SK-N-SH (cell line): ENCODE measurements around the gene CDC6. TPM values are rescaled to one million over a fixed set of nuclear protein-coding genes. Genes with fewer than 3 reads are reported as not detected.

Experiments
- CTCF ChIA-PET: fragments of 300-600, 350-600 bp; formaldehyde crosslinking; extraction: SDS; loops from one replicate; lab custom pipeline; 2021; lab: Yijun Ruan, JAX
- POLR2A ChIA-PET: fragments of 350-600 bp; sonication (Branson Sonifier 250); formaldehyde crosslinking; extraction: SDS; loops from one replicate; lab custom pipeline; 2020; ENCODE audit warnings: antibody characterized with exemption, inconsistent platforms; lab: Yijun Ruan, JAX
- DNase-seq: peaks from one replicate; pipeline ENCODE4 v3.0.0; 2012
- H2AFZ ChIP-seq: fragments of 200-600 bp; sonication (generic); 2 replicates; pipeline ENCODE4 v1.8.1; 2016; ENCODE audit warnings: antibody characterized with exemption, mild to moderate bottlenecking, low read depth
- H3F3A ChIP-seq: fragments of 200-600 bp; sonication (generic); replicated peaks from 2 replicates; pipeline ENCODE3; 2016; ENCODE audit warnings: antibody characterized with exemption, mild to moderate bottlenecking; ENCODE audit not compliant: insufficient read depth
- H3K27ac ChIP-seq, 2 experiments: fragments of 200-500 bp in 1 of 2; fragments of 200-600 bp in 1 of 2; sonication (Bioruptor generic) in 1 of 2; sonication (generic), shearing (Covaris generic) in 1 of 2; 2 replicates each; pipeline versions ENCODE4 v1.5.1 to v1.6.1; 2014 to 2016; ENCODE audit warnings: low read depth in 2 of 2, inconsistent platforms in 1 of 2, low read length in 1 of 2, mild to moderate bottlenecking in 1 of 2, mixed read lengths in 1 of 2
- H3K27me3 ChIP-seq: fragments of 200-600 bp; sonication (generic), shearing (Covaris generic); 2 replicates; pipeline ENCODE4 v1.6.1; 2016; ENCODE audit warnings: mixed run types; ENCODE audit not compliant: insufficient read depth
- H3K36me3 ChIP-seq, 2 experiments: fragments of 200-500 bp in 1 of 2; fragments of 200-600 bp in 1 of 2; sonication (Bioruptor generic) in 1 of 2; sonication (generic) in 1 of 2; replicated peaks in 1 of 2; 2 replicates each; pipeline versions ENCODE3 to v1.5.1; 2014 to 2016; ENCODE audit warnings: low read length in 1 of 2, mild to moderate bottlenecking in 1 of 2; ENCODE audit not compliant: insufficient read depth in 2 of 2, control insufficient read depth in 1 of 2
- H3K4me1 ChIP-seq, 2 experiments: fragments of 200-500 bp in 1 of 2; fragments of 200-600 bp in 1 of 2; sonication (Bioruptor generic) in 1 of 2; sonication (generic), shearing (Covaris generic) in 1 of 2; 2 replicates each; pipeline versions ENCODE4 v1.5.1 to v1.6.1; 2014 to 2016; ENCODE audit warnings: low read depth in 1 of 2, low read length in 1 of 2, mixed run types in 1 of 2; ENCODE audit not compliant: insufficient read depth in 2 of 2, control insufficient read depth in 1 of 2
- H3K4me2 ChIP-seq: fragments of 200-600 bp; sonication (generic), shearing (Covaris generic); 2 replicates; pipeline ENCODE4 v1.6.1; 2017; ENCODE audit warnings: mixed run types
- H3K4me3 ChIP-seq, 2 experiments: fragments of 200-500 bp in 1 of 2; fragments of 200-600 bp in 1 of 2; sonication (Bioruptor generic) in 1 of 2; sonication (generic), shearing (Covaris generic) in 1 of 2; 2 replicates each; pipeline versions ENCODE4 v1.5.1 to v1.8.1; 2014 to 2016; ENCODE audit warnings: low read depth in 2 of 2, inconsistent platforms in 1 of 2, low read length in 1 of 2, mild to moderate bottlenecking in 1 of 2, mixed read lengths in 1 of 2, moderate library complexity in 1 of 2
- H3K79me2 ChIP-seq: fragments of 200-600 bp; sonication (generic); 2 replicates; pipeline ENCODE4 v1.8.1; 2017; ENCODE audit warnings: mild to moderate bottlenecking; ENCODE audit not compliant: insufficient read depth
- H3K9ac ChIP-seq: fragments of 200-600 bp; sonication (generic); 2 replicates; pipeline ENCODE4 v1.6.1; 2017; ENCODE audit warnings: mixed run types
- H3K9me2 ChIP-seq: fragments of 200-600 bp; sonication (generic); 2 replicates; pipeline ENCODE4 v1.6.1; 2017; ENCODE audit warnings: mixed run types
- H3K9me3 ChIP-seq: fragments of 200-600 bp; sonication (generic); 2 replicates; pipeline ENCODE4 v1.6.1; 2017; ENCODE audit warnings: mixed run types, mild to moderate bottlenecking, moderate library complexity
- H4K20me1 ChIP-seq: fragments of 200-600 bp; sonication (generic); 2 replicates; pipeline ENCODE4 v1.6.1; 2017; ENCODE audit warnings: mild to moderate bottlenecking, mixed run types; ENCODE audit not compliant: insufficient read depth
- CHD2 ChIP-seq: fragments of 150-350 bp; IDR thresholded peaks from 2 replicates; pipeline ENCODE4 v1.6.1; 2018; ENCODE audit warnings: low read length; ENCODE audit not compliant: partially characterized antibody
- ELF1 ChIP-seq: IDR thresholded peaks from 2 replicates; pipeline ENCODE4 v1.4.0; 2012
- EZH2phosphoT487 ChIP-seq: fragments of 200-600 bp; sonication (generic); IDR thresholded peaks from 2 replicates; pipeline ENCODE4 v1.6.1; 2017; ENCODE audit warnings: low read depth, mixed run types, mild to moderate bottlenecking, antibody characterized with exemption, moderate library complexity, borderline replicate concordance
- FOSL2 ChIP-seq: IDR thresholded peaks from 2 replicates; pipeline ENCODE4 v1.4.0; 2012; ENCODE audit warnings: low read depth, mild to moderate bottlenecking, moderate library complexity, borderline replicate concordance
- FOXM1 ChIP-seq: IDR thresholded peaks from 2 replicates; pipeline ENCODE4 v1.4.0; 2012; ENCODE audit warnings: low read depth, mild to moderate bottlenecking
- JUND ChIP-seq: IDR thresholded peaks from 2 replicates; pipeline ENCODE4 v1.4.0; 2012
- MXI1 ChIP-seq: IDR thresholded peaks from 2 replicates; pipeline ENCODE4 v1.6.1; 2012; ENCODE audit warnings: mild to moderate bottlenecking, low read depth, low read length, improper control_type of control experiment
- NRF1 ChIP-seq: IDR thresholded peaks from 2 replicates; pipeline ENCODE4 v1.6.1; 2012; ENCODE audit warnings: low read depth, mild to moderate bottlenecking, low read length
- POLR2AphosphoS5 ChIP-seq: IDR thresholded peaks from 2 replicates; pipeline ENCODE4 v1.6.1; 2012; ENCODE audit warnings: low read depth, low read length
- RCOR1 ChIP-seq: fragments of 150-350 bp; IDR thresholded peaks from 2 replicates; pipeline ENCODE4 v1.6.1; 2017; ENCODE audit warnings: antibody characterized with exemption, low read length
- RFX5 ChIP-seq: IDR thresholded peaks from 2 replicates; pipeline ENCODE4 v1.6.1; 2012; ENCODE audit warnings: mild to moderate bottlenecking, improper control_type of control experiment, low read length
- TCF12 ChIP-seq: IDR thresholded peaks from 2 replicates; pipeline ENCODE4 v1.4.0; 2012
- TEAD4 ChIP-seq: IDR thresholded peaks from 2 replicates; pipeline ENCODE4 v1.4.0; 2012; ENCODE audit warnings: mild to moderate bottlenecking, borderline replicate concordance; ENCODE audit not compliant: insufficient read depth
- whole genome bisulfite sequencing: methylation state at CpG from one replicate; pipeline ENCODE4 v1.1.6; 2017; ENCODE audit warnings: low lambda C conversion rate; 5-methylcytosine and 5-hydroxymethylcytosine counted together
- polyA plus RNA-seq, 3 experiments: library from polyadenylated mRNA; depleted of rRNA; stranded (reverse); fragments of >200 nt; gene quantifications; 2 replicates each; pipeline ENCODE4 v1.2.3, GENCODE V29; 2012
- TF ChIP-seq, protein P1 (sequence below): fragments of 150-350 bp; IDR thresholded peaks from 2 replicates; pipeline ENCODE4 v1.6.1; 2016; ENCODE audit warnings: mild to moderate bottlenecking, low read depth, low read length
- TF ChIP-seq, protein P2 (sequence below): IDR thresholded peaks from 2 replicates; pipeline ENCODE4 v1.4.0; 2012; ENCODE audit warnings: low read depth
- TF ChIP-seq, protein P3 (sequence below): fragments of 150-350 bp; IDR thresholded peaks from 2 replicates; pipeline ENCODE4 v1.6.1; 2017; ENCODE audit warnings: antibody characterized with exemption, low read length, low read depth, borderline replicate concordance

The CDC6 gene
- polyA plus RNA-seq, 1 of the 3 experiments (the other 2 are of a cell fraction), result 12.7 TPM

DNA sequence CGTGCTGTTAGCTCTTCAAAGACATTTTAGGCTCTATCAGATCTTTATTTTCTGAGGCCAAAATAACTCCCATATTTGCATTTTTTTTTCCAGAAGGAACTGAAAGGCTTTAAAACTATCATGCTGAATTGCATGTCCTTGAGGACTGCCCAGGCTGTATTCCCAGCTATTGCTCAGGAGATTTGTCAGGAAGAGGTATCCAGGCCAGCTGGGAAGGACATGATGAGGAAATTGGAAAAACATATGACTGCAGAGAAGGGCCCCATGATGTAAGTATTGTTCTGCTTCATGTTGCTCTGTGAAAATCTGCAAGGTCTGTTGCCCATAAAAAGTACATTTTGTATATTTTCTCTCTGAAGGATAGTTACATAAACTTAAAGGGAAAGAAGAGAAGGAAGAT is 5.7 kb downstream of the CDC6 start:
- no peaks in the 10 kb centered on the region for H3K9me3 ChIP-seq
- CTCF ChIA-PET, result interaction anchor here (0.7 to 36.0 kb wide), 6 partner anchors 10 to 181 kb away, joined by 3 to 1706 read pairs (median 13); partner anchors contain the start of gene GJD3
- POLR2A ChIA-PET, result interaction anchor here (0.7 kb wide), 1 partner anchor 12 kb away, joined by 3 read pairs; no protein-coding TSS in a partner anchor
- H3K27me3 ChIP-seq, result no peaks in the 10 kb centered on the region
- H3F3A ChIP-seq, result peaks cover 10% of the 10 kb centered on the region
- H3K4me3 ChIP-seq, result no peak overlapping the region
- H3K27ac ChIP-seq, result no peak overlapping the region
- WGBS, result 93% methylated on average over 1 of the region's 1 CpG
- no peak overlapping the region for H3K9ac ChIP-seq
- no peak for DNase-seq
- no peaks in the 10 kb centered on the region for H3K9me2 ChIP-seq
- H3K4me1 ChIP-seq, result peaks cover 2 to 5% of the 10 kb centered on the region in 2 experiments; a peak in 2 of 4 replicates
- no peaks in the 10 kb centered on the region for H4K20me1 ChIP-seq
- no peak overlapping the region for H2AFZ ChIP-seq
- TF ChIP-seq POLR2AphosphoS5, result no peak
- TF ChIP-seq FOSL2, result no peak
- no peak for TF ChIP-seq TCF12
- no peak for TF ChIP-seq TEAD4
- TF ChIP-seq, protein P1, sequence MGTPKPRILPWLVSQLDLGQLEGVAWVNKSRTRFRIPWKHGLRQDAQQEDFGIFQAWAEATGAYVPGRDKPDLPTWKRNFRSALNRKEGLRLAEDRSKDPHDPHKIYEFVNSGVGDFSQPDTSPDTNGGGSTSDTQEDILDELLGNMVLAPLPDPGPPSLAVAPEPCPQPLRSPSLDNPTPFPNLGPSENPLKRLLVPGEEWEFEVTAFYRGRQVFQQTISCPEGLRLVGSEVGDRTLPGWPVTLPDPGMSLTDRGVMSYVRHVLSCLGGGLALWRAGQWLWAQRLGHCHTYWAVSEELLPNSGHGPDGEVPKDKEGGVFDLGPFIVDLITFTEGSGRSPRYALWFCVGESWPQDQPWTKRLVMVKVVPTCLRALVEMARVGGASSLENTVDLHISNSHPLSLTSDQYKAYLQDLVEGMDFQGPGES, result no peak
- TF ChIP-seq MXI1, result no peak
- TF ChIP-seq, protein P2, sequence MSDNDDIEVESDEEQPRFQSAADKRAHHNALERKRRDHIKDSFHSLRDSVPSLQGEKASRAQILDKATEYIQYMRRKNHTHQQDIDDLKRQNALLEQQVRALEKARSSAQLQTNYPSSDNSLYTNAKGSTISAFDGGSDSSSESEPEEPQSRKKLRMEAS, result no peak
- no peak for TF ChIP-seq JUND
- TF ChIP-seq, protein P3, sequence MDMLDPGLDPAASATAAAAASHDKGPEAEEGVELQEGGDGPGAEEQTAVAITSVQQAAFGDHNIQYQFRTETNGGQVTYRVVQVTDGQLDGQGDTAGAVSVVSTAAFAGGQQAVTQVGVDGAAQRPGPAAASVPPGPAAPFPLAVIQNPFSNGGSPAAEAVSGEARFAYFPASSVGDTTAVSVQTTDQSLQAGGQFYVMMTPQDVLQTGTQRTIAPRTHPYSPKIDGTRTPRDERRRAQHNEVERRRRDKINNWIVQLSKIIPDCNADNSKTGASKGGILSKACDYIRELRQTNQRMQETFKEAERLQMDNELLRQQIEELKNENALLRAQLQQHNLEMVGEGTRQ, result no peak
- no peak for TF ChIP-seq RFX5
- TF ChIP-seq EZH2phosphoT487, result no peak
- no peak for TF ChIP-seq FOXM1
- TF ChIP-seq ELF1, result no peak
- no peak for TF ChIP-seq CHD2
- no peak for TF ChIP-seq NRF1
- no peak for TF ChIP-seq RCOR1
- peaks cover 30% of the 10 kb centered on the region for H3K79me2 ChIP-seq
- H3K36me3 ChIP-seq, result peaks cover 22 to 27% of the 10 kb centered on the region in 2 experiments
- H3K4me2 ChIP-seq, result no peak overlapping the region
